Epithelial cell of proximal tubule (primary cell): Measurements from ENCODE around the gene ACTR1A. TPM values are rescaled to one million over a fixed set of nuclear protein-coding genes. Genes with fewer than 3 reads are reported as not detected.

Source experiments
- DNase-seq: peaks from one replicate; pipeline ENCODE4 v3.0.0-alpha.2; 2011; ENCODE audit warnings: low read depth
- H3K4me3 ChIP-seq: 2 replicates; pipeline ENCODE4 v1.5.1; 2011; ENCODE audit warnings: low read depth, mild to moderate bottlenecking, low read length
- CTCF ChIP-seq: conservative IDR thresholded peaks from 2 replicates; pipeline ENCODE4 v1.5.1; 2012; ENCODE audit warnings: low read depth, mild to moderate bottlenecking, low read length
- total RNA-seq: library from RNA; depleted of rRNA; stranded (reverse); fragments of >200 nt; gene quantifications from 2 replicates; pipeline ENCODE4 v1.2.3, GENCODE V29; 2015

Gene ACTR1A
- total RNA-seq, 1 donor from 2014 or later, result 129 TPM

DNA sequence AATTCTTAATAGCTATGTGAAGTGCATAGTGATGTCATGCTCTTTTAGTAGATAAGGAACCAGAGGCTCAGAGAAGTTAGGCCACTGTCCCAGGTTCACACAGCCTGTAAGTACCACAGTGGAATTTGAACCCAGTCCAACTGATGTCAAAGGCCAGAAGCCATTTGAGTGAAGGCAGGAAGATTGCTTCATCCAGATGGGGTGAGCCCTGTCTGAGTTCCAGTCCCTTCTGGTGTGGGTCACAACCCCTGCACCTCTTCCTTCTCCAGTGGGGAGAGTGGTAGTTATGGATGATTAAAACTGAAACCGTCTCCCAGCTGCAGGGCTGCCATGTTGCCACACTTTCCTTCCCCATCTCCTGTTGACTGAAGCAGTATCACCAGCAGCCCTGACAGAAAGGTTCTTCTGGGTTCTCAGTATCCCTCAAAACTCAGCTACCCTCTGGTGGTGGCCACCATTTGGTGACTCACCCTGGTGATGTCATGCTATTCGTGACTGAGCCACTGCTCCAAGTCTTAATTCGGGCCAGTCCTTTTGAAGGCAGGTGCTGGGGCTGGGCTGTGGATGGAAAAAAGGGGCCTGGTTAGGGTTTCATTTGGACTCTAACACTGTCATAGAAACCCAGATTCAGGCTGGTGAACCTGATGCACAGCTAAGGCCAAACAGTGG, 49.7 kb downstream of the ACTR1A start:
- no peak for DNase-seq
- no peak for TF ChIP-seq CTCF
- H3K4me3 ChIP-seq, result no peak overlapping the region

DNA sequence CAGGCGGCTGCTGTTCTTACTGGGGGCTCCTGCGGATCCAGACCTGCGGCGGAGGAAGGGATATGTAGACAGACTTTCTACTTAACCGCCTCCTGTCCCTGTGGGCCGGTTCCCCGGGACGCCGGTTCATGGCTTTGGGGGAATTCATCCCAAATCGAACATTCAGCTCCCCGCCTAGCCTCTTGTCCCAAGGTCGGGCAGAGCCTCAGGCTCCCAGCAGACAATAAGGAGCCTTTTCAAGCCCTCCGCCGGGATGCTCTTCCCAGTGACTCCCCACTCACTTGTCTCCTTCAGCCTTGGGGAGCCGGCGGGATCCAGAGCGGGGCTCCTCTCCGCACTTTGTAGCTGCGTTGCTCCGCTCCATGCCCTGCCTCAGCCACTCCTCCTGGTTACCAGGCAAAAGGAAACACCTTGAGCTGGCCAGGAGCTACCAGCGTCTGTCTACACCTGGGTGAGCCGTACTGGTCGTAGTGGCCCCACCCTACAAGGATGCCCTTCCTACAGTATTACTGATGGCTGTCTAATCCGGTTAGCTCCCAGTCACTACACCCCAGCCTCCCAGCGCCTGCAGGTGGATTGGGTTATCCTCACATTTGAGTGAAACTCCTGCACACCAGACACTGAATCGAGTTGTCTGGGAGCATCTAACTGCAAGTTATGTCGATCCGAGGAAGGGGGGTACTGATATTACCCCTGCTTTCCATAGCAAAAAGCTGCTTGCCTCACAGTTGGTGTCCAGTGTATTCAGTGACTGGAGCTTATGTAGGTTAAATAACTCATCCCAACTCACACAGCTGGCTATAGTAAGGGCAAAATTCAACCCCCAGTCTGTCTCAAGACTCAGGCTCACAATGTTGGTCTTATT, 51.2 kb downstream of the ACTR1A start, which contains the start of gene C10orf95:
Gene C10orf95, minus strand, starts transcription at position 439 of the 865 bp plus-strand sequence. CDS start 450 bp downstream, outside the sequence.
- DNase-seq, result no peak
- H3K4me3 ChIP-seq, result peak within 1 kb of the TSS; percentile 95
- TF ChIP-seq CTCF, result no peak

DNA sequence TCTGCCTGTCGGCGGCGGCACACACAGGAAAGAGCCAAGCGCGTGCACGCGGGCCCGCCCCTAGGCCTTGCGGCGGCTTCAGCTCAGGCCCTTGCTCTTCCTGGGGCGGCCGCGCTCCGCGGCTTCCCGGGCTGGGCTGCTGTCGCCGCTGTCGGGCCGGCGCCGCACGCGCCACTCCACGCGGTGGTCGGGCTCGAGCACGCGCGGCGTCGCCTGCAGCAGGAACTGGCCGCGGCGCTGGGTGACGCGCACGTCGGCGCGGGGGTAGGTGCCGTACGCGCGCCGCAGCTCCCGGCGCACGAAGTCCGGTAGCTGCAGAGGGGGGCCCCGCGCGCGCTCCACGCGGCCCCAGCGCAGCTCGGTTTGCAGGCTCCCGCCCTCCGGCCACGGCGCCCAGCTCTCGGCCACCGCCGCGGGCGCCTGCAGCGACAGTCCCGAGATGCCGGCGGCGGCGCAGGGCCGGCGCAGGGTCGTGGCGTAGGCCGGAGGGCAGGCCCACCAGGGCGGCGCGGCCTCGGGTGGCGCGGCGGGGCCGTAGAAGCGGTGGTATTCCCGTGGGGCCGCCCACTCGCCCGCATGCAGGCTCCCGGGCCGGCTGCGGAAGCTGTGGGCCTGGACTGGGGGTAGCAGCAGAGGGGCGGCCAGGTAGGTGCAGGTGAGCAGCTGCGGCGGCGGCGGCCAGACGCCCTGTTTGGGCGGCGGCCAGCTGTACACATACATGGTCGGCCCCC, 52.0 kb downstream of the ACTR1A start:
- DNase-seq, result no peak
- peak overlapping the region; percentile 95 for H3K4me3 ChIP-seq

DNA sequence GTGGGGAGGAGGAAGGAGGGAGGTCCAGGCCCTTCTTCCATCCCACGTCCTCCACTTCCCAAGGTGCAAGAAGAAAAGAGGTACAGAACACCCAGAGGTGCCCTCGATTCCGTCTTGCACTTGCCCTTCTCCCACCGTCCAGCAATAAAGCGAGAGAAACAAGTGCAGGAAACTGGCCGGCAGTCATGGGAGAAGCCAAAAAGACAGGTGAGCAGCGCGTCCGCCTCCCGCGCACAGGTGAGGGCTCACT, 52.5 kb downstream of the ACTR1A start:
- no peak for TF ChIP-seq CTCF

More for the DNA sequence above, 52.0 kb downstream of the ACTR1A start:
- no peak for TF ChIP-seq CTCF

GRCh38 chr10:102449321-102450123, 53.0 kb downstream of the ACTR1A start:
- peak overlapping the region; percentile 95 for H3K4me3 ChIP-seq
- DNase-seq, result no peak
- TF ChIP-seq CTCF, result no peak

More for the DNA sequence above, 52.5 kb downstream of the ACTR1A start:
- peak overlapping the region; percentile 95 for H3K4me3 ChIP-seq
- no peak for DNase-seq

- DNase-seq, result no peak
- no peak overlapping the region for H3K4me3 ChIP-seq
- TF ChIP-seq CTCF, result no peak
Measured at GRCh38 chr10:102444851-102445250, 57.7 kb downstream of the ACTR1A start.
